ENCODE measurements around the gene GSK3B.

DNA sequence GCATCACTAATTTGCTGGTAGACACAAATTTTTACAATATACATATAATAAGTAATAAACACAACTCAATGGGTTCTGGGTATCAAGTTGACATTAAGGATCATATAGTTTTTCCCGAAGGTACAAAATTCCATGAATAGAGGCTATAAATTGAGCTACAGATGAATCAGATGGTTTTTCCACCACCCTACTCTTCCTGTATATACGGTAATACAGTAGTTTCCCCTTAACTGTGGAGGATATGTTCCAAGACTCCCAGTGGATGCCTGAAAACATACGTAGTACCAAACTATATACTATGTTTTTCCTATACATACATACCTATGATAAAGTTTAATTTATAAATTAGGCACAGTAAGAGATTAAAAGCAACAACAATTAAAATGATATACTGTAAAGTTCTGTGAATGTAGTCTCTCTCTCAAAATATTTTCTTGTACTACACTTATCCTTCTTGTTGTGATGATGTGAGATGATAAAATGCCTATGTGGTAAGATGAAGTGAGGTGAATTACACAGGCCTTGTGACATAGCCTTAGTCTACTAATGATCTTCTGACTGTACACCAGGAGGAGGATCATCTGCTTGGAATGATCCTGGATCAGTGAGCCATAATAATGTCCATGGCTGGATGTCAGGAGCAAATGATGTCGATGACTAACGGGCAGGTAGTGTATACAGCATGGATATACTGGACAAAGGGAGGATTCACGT, 195.6 kb downstream of the GSK3B start:
- TF ChIP-seq, protein P1, sequence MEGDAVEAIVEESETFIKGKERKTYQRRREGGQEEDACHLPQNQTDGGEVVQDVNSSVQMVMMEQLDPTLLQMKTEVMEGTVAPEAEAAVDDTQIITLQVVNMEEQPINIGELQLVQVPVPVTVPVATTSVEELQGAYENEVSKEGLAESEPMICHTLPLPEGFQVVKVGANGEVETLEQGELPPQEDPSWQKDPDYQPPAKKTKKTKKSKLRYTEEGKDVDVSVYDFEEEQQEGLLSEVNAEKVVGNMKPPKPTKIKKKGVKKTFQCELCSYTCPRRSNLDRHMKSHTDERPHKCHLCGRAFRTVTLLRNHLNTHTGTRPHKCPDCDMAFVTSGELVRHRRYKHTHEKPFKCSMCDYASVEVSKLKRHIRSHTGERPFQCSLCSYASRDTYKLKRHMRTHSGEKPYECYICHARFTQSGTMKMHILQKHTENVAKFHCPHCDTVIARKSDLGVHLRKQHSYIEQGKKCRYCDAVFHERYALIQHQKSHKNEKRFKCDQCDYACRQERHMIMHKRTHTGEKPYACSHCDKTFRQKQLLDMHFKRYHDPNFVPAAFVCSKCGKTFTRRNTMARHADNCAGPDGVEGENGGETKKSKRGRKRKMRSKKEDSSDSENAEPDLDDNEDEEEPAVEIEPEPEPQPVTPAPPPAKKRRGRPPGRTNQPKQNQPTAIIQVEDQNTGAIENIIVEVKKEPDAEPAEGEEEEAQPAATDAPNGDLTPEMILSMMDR (IDR thresholded peaks at IDR 0.05): no peak
- no peak for TF ChIP-seq POLR2A (IDR thresholded peaks at IDR 0.05)

All from thyroid gland (tissue), 4 donors.